COR-L47 (cell line): ENCODE data around the gene SPRR2A.
"Not testable (repeated sequence)": the region's sequence is repeated elsewhere in the genome, so short reads cannot be mapped to it uniquely, and the experiment has no call there.

Experiments
- DNase-seq: peaks from one replicate; lab custom pipeline; 2025; lab: John Stamatoyannopoulos, UW

SPRR2A gene

DNA sequence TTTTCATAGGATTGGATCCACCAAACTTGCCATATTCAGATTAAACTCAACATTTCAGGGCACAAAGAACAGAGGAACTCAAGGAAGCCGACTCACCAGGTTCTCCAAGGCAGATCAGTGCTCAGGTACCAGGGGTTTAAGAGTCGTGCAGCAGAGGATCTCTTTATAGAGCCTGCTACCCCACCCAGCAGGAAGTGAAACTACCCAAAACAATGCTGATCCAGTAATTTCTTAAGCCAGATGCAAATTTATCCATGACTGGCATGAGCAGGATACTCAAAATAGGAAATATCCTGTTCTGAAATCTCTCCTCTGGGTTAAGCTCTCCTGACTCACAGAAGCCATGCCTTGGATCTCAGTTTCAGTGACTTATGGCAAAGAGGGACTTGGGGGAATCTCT lies at the start of gene SPRR2A:
SPRR2A (minus strand) TSS at position 138 of the 400 bp plus-strand sequence. CDS start 777 bp downstream, outside the sequence.
- DNase-seq = no peak

DNA sequence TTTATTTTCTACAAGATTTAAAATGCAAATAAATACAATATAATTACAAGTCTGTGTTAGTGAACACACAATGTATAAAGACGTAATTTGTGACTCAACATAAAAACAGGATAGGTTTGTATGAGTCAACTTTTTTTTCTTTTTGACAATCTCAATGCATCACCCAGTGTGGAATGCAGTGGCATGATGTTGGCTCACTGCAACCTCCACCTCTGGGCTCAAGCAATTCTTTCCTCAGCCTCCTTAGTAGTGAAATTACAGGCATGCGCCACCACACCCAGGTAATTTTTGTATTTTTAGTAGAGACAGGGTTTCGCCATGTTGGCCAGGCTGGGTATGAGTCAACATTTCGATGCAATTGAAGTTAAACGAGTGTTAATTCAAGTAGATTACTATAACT lies 42.9 kb upstream of the SPRR2A start:
- DNase-seq = no peak

DNA sequence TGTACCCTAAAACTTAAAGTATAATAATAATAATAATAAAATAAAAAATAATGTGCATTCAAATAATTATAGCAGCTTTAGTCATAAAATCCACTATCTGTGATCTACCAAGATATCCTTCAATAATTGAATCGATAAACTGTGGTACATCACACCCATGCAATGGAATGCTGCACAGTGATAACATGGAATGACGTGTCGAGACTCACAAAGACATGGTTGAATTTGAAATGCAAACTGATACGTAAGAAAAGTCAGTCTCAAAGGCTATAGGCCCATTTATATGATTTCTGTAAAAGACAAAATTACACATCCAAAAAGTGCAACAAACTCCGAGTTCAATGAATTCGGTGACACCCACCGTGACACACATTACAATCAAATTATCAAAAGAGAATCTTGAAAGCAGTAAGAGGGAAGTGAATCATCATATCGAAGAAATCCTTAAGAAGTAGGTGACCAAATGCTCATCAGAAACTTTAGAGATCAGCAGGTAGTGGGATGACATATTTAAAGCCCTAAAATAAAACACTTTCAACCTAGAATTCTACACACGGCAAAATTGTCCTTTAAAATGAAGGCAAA lies 42.2 kb upstream of the SPRR2A start:
- DNase-seq = no peak

DNA sequence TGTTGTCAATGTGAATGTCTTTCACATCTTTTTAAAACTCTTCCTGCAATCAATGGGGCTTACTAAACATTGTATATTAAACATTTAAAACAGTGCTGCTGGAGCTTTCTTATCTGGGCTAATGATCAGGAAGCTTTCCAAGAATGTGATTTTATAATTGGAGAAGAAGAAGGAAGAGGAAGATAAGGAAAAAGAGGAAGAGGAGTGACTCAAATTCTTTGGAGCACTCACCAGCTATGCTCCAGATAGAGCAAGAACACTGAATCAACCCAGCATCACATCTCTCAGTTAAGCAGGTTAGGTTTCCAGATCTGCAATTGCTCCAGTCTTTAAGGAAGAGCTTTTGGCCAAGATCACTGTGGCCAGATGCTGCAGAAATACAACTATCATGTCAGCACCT lies 38.5 kb upstream of the SPRR2A start:
- no peak for DNase-seq

DNA sequence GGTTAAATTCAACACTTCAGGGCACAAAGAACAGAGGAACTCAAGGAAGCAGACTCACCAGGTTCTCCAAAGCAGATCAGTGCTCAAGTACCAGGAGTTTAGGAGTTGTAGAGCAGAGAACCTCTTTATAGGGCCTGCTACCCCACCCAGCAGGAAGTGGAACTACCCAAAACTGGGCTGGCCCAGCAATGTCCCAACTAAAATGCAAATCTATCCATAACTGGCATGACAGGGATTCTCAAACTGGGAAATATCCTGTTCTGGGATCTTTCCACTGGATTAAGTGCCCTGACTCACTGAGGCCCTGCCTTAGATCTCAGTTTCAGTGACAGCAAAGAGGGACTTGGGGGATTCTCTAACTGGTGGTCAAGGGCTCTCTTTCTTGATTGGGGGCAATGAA lies 37.1 kb upstream of the SPRR2A start, which contains the start of gene SPRR2E:
SPRR2E (minus strand) TSS at position 101 of the 400 bp plus-strand sequence. CDS start 775 bp downstream, outside the sequence.
- DNase-seq = no peak

DNA sequence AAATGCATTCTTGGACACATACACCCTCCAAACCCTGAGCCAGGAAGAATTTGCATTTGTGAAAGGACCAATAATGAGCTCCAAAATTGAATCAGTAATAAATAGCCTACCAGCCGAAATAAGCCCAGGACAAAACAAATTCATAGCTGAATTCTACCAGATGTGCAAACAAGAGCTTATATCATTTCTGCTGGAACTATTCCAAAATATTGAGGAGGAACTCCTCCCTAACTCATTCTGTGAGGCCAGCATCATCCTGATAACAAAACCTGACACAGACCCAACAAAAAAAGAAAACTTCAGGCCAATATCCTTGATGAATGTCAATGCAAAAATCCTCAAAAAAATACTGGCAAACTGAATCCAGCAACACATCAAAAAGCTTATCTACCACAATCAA lies 30.3 kb upstream of the SPRR2A start:
- no peak for DNase-seq

DNA sequence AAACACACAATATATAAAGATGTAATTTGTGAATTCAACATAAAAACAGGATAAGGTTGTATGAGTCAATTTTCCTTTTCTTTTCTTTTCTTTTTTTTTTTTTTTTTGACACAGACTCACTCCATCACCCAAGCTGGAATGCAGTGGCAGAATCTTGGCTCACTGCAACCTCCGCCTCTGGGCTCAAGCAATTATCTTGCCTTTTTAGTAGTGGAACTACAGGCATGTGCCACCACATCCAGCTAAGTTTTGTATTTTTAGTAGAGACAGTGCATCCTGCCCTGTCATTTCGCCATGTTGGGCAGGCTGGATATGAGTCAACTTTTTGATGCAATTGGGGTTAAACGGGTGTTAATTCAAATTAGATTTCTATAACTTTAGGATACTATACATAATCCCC lies 24.4 kb upstream of the SPRR2A start:
- no peak for DNase-seq

DNA sequence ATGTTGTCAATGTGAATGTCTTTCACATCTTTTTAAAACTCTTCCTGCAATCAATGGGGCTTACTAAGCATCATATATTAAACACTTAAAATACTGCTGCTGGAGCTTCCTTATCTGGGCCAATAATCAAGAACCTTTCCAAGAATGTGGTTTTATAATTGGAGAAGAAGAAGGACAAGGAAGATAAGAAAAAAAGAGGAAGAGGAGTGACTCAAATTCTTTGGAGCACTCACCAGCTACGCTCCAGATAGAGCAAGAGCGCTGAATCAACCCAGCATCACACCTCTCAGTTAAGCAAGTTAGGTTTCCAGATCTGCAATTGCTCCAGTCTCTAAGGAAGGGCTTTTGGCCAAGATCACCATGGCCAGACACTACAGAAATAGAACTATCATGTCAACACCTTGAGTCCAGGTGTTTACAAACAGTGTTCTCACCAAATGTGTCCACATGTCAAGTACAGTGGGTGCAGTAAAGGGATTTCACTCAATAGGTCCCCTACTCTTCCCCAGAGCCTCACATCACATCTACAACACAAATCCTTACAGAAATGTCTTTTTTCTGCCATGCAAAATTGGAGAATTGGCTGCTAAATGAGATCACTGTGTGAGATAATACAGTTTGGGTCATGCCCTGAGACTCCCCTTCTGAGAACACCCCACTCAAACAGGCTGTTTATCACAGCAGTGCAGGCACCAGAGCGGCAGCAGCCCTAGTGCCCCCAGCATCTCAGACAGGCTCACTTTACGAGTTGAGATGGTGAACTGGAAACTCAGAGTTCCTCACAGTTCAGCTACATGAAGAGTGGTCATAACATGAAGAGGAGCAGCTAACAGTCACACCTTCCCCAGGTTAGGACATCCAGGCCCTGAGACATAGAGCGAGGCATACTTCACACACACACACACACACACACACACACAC lies 15.8 kb upstream of the SPRR2A start:
- DNase-seq = no peak

DNA sequence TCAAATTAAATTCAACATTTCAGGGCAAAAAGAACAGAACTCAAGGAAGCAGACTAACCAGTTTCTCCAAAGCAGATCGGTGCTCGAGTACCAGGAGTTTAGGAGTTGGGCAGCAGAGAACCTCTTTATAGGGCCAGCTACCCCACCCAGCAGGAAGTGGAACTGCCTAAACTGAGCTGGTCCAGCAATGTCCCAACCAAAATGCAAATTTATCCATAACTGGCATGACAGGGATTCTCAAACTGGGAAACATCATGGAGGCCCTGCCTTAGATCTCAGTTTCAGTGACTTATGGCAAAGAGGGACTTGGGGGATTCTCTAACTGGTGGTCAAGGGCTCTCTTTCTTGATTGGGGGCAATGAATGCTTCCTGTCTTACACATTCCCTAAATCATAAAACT lies 14.2 kb upstream of the SPRR2A start, which contains the start of gene SPRR2B:
SPRR2B (minus strand) TSS at position 101 of the 400 bp plus-strand sequence. CDS start 772 bp downstream, outside the sequence.
- no peak for DNase-seq

DNA sequence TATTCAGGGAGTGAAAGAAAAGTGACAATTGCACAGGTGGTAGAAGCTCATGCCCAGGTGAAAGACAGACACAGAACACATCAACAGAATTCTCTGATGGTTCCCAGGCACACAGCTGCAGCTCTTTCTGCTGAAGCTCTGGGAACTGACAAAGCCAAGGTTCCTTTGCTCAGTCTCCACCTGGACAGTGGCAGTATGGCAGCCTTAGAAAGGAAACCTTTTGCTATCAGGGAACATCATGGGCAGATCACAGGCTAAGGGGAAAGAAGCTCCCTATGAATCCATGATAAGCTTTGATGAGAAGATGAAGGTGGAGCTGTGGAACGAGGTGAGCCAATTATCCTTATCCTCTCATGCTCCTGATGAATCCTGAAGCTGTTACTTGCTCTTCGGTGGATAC lies 12.9 kb upstream of the SPRR2A start:
- DNase-seq = no peak

DNA sequence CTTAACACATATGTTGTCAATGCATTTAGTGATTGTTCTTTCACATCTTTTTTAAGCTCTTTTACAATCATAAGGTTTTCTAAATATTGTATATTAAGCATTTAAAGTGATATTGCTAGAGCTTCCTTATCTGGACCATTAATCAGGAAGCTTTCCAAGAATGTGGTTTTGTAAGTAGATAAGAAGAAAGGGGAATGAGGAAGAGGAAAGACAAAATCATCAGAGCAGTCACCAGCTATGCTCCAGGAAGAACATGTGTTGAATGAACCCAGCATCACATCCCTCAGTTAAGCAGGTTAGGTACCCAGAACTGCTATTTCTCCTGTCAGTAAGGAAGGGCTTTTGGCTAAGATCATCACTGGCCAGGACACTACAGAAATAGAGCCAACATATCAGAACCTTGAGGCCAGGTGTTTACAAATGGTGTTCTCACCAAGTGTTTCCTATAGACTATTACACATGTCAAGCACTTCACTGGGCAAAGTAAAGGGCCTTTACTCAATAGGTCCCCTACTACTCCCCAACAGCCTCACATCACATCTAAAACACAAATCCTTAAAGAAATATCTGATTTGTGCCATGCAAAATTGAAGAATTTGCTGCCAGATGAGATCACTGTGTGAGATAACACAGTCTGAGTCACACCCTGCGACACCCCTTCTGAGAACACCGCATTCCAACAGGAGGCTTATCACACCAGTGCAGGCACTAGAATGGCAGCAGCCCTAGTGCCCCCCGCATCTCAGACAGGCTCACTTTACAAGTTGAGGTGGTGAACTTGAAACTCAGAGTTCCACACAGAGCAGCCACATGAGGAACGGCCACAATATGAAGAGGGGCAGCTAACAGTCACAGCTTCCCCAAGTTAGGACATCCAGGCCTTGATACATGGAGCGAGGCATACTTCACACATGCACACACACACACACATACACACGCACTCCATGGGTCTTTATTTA lies 1.8 kb upstream of the SPRR2A start:
- no peak for DNase-seq

DNA sequence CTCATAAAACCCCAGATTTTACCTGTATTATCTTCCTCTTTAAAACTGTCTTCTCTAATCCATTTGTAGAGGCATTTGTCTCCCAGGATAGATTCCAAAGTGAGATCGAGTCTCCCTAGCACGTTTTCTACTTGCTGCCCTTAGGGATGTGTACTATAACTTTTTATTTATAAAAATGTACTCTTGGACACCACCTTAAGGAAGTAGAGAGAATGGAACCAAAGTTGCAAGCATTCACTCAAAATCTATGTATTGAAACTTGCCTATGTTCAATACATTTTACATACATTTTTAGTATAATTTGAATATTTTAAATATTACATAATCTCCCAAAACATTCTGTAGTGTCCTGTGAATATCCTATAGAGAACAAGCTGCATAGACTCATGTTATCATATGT lies 842 bp upstream of the SPRR2A start:
- no peak for DNase-seq

DNA sequence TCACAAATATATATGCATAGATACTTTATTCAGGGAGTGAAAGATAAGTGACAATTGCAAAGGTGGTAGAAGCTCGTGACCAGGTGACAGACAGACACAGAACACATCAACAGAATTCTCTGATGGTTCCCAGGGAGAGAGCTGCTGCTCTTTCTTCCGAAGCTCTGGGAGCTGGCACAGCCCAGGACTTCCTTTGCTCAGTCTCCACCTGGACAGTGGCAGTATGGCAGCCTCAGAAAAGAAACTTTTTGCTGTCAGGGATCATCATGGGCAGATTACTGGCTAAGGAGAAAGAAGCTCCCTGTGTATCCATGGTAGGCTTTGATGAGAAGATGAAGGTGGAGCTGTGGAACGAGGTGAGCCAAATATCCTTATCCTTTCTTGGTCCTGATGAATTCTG lies 1.2 kb downstream of the SPRR2A start:
- not testable (repeated sequence) for DNase-seq

DNA sequence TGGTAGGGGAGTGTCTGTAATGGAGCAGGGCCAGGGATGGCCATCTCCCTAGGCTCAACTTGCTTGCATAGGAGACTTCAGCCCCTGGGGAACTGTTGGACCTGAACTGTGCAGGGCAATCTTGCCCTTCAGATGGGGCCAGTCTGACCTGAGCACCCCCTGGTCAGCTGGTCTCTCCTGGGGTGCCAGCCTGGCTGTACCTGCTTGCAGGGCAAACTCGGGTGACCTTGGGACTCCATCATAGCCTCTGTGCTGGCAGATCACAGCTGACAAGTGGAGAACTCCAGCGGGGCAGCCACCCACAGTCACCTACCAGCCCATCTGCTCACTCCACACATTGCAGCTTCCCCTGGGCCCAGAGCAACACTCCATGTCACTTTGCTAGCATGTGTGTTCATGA lies 8.1 kb downstream of the SPRR2A start:
- no peak for DNase-seq

DNA sequence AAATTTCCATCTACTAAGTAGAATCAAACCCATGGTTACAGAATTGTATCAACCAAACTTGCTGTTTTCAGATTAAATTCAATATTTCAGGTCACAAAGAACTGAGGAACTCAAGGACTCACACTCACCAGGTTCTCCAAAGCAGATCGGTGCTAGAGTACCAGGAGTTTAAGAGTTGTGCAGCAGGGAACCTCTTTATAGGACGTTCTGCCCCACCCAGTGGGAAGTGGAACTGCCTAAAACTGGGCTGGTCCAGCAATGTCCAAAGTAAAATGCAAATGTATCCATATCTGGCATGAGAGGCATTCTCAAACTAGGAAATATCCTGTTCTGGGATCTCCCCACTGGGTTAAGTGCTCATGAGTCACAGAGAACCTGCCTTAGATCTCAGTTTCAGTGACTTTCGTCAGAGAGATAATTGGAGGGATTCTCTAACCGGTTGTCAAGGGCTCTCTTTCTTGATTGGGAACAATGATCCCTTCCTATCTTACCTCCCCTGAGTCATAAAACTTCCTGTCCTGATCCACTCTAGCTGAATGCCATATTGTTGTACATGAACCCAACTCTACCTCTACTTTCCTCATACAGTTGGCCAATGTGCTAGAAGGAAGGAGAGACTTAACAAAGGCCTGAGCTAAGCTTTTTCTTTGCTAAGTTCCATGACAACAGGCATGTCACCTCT lies 16.2 kb downstream of the SPRR2A start, which contains the start of gene SPRR2D:
SPRR2D (minus strand) TSS at position 171 of the 682 bp plus-strand sequence. CDS start 774 bp downstream, outside the sequence.
- DNase-seq = no peak

DNA sequence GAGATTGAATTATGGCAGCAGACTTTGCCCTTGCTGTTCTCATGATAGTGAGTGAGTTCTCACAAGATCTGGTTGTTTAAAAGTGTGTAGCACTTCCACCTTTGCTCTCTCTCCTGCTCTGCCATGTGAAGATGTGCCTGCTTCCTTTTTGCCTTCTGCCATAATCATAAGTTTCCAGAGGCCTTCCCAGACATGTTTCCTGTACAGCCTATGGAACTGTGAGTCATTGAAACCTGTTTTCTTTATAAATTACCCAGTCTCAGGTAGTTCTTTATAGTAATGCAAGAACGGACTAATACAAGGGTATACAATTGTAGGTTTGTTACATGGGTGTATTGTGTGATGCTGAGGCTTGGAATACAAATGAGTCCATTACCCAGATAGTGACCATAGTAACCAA lies 22.1 kb downstream of the SPRR2A start:
- DNase-seq = no peak

DNA sequence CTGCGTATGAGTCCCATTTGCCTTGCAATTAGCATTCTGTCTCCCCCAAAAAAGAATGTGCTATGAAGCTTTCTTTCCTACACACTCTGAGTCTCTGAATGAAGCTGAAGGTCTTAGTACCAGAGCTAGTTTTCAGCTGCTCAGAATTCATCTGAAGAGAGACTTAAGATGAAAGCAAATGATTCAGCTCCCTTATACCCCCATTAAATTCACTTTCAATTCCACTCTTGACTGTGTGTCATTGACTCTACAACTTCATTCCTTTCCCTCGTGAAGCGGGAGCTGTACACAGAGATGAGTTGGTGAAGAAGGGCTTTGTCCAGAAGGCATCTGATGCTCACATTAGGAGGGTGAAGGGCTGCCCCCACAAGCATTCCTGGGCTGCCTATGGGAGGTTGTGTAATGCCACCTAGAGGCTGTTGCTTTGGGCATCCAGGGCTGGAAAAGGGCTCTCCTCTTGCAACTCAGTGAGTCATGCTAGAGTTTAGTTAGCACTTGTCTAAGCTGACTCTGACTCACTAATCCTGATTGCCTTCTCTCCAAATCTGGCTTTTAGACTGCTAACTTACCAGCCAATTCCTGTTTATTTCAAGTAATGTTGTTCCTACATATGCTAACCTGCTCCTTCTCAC lies 24.5 kb downstream of the SPRR2A start:
- no peak for DNase-seq

DNA sequence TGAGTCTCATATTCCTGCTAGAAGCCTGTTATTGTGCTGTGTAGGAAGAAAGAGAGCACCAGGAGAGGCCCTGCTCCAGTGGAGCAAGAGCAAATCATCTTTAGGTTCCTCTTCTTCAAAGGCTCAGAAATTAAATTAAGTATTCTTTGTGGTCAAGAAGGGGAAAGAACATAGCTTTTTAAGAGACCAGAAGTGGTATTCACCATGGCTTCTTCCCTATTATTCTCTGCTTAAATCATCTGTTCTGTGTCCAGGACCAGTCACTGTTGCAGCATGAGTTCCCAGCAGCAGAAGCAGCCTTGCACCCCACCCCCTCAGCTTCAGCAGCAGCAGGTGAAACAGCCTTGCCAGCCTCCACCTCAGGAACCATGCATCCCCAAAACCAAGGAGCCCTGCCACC lies 25.2 kb downstream of the SPRR2A start:
- DNase-seq = no peak

DNA sequence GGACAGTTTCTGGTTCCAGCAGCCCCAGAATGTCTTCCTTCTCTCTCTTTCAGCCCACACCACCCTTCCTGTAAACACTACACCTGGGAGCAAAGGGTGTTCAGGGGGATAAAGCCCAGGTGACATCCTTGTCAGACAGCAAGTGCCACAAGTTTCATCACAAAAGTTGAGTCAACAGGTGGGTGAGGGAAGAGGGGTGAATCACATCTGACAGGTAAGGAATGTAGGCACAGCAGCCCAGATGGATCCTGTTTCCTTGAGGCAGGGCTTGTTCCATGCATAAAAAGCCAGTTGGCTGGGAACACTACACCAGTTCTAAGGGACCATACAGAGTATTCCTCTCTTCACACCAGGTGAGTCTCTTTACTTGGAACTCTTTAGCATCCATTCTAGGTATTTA lies 26.4 kb downstream of the SPRR2A start, which contains the start of gene SPRR1B:
SPRR1B (plus strand) TSS at position 309 of the 400 bp plus-strand sequence. CDS start 1,143 bp downstream, outside the sequence.
- no peak for DNase-seq

DNA sequence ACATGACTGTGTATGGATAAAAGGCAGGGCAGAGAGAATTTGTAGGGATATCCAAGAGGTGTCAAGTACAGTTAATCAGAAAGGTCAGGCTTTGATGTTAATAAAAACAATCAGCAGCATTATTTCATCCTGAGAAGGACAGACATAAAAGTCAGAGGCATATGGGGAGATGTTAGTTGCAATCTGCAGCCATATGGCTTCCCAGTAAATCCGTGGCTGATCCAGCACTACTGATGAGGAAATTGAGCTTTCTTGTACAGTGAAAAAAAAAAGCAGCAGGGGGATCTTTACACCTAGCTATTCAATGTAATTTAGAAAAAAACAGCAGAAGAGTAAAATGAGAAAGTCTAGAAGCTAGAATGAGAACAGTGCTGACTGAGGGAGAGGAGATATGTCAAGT lies 28.5 kb downstream of the SPRR2A start:
- no peak for DNase-seq

DNA sequence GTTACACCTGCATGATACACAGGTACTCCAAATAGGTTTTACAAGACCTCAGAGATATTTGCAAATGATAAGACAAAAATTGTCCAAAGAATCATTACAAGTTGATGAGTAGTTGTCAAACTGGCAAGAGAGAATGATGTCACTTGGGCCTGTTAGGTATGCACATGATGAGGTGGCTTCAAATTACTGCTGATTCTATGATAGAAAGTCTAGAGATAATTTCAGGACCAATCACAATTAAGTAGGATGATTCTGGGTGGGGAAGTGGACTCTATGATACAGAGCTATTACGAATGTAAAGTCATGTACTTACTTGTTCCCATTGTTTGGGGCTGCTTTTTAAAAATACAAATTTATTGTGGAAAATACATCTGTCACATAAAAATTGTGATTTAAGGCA lies 31.5 kb downstream of the SPRR2A start:
- no peak for DNase-seq
